HTERT RPE-1 (cell line): ENCODE data around the gene TNPO2.
"Not testable (repeated sequence)": the region's sequence is repeated elsewhere in the genome, so short reads cannot be mapped to it uniquely, and the experiment has no call there.

Experiments used
- in situ Hi-C: fragments of 300-500 bp; cut with MboI; formaldehyde crosslinking; loops from 4 replicates; pipeline ENCODE4 v1.14.3; 2020; ENCODE audit warnings: low sequenced_read_pairs

The TNPO2 gene

GRCh38 chr19:12737835-12738351 lies 14.2 kb upstream of the TNPO2 start:
- in situ Hi-C loops, result no loop called here

GRCh38 chr19:12736995-12737834 lies 13.5 kb upstream of the TNPO2 start, which contains the start of gene GET3:
GET3 (plus strand) TSS chr19:12737497; CDS start chr19:12737506, 9 bp downstream.
- in situ Hi-C loops, result no loop called here

- in situ Hi-C loops, result no loop called here
Observed at GRCh38 chr19:12733369-12734214, 9.9 kb upstream of the TNPO2 start.

- in situ Hi-C loops, result no loop called here
Observed at GRCh38 chr19:12731337-12731736, 7.6 kb upstream of the TNPO2 start.

- in situ Hi-C loops, result no loop called here
Observed at GRCh38 chr19:12730064-12730463, 6.3 kb upstream of the TNPO2 start.

GRCh38 chr19:12727745-12728433 lies 4.2 kb upstream of the TNPO2 start:
- in situ Hi-C loops, result no loop called here

- in situ Hi-C loops, result no loop called here
Observed at GRCh38 chr19:12726988-12727316, 3.2 kb upstream of the TNPO2 start.

GRCh38 chr19:12725612-12726011 lies 1.9 kb upstream of the TNPO2 start:
- in situ Hi-C loops, result not testable (repeated sequence)

- in situ Hi-C loops, result no loop called here
Observed at GRCh38 chr19:12723381-12723640, 421 bp downstream of the TNPO2 start.

- in situ Hi-C loops, result no loop called here
Observed at GRCh38 chr19:12722566-12723380, 959 bp downstream of the TNPO2 start.

GRCh38 chr19:12721656-12722565 lies 1.8 kb downstream of the TNPO2 start:
- in situ Hi-C loops, result no loop called here

- in situ Hi-C loops, result no loop called here
Observed at GRCh38 chr19:12720851-12721655, 2.7 kb downstream of the TNPO2 start.

- in situ Hi-C loops, result no loop called here
Observed at GRCh38 chr19:12720296-12720695, 3.4 kb downstream of the TNPO2 start.

- in situ Hi-C loops, result no loop called here
Observed at GRCh38 chr19:12715929-12716328, 7.8 kb downstream of the TNPO2 start.

GRCh38 chr19:12715102-12715501 lies 8.6 kb downstream of the TNPO2 start:
- in situ Hi-C loops, result no loop called here

GRCh38 chr19:12713304-12713703 lies 10.4 kb downstream of the TNPO2 start:
- in situ Hi-C loops, result not testable (repeated sequence)

- in situ Hi-C loops, result not testable (repeated sequence)
Observed at GRCh38 chr19:12712077-12712476, 11.7 kb downstream of the TNPO2 start.

GRCh38 chr19:12711187-12711586 lies 12.5 kb downstream of the TNPO2 start:
- in situ Hi-C loops, result no loop called here

GRCh38 chr19:12708641-12709040 lies 15.1 kb downstream of the TNPO2 start:
- in situ Hi-C loops, result no loop called here
